Measurements from ENCODE around the gene AIPL1. TPM values are rescaled to one million over a fixed set of nuclear protein-coding genes. Genes with fewer than 3 reads are reported as not detected.

The AIPL1 gene
- total RNA-seq, 2 donors from 2014 or later = not detected

GRCh38 chr17:6464446-6465041 lies 29.6 kb upstream of the AIPL1 start:
- TF ChIP-seq POLR2A (IDR thresholded peaks at IDR 0.05) (no peak), CTCF (IDR thresholded peaks at IDR 0.05) (no peak)
- intact Hi-C loops (cut with DNase I) = no loop called here
- Histone ChIP-seq H3K27me3 (no peaks in the 10 kb centered on the region), H3K9me3 (no peaks in the 10 kb centered on the region), H3K4me3 (no peak overlapping the region), H3K27ac (no peak overlapping the region), H3K4me1 (no peaks in the 10 kb centered on the region), H3K36me3 (replicated peaks in 1 of 2; ENCODE audit: insufficient read depth in 1 of 2, low read depth in 2 of 2) (no peaks in the 10 kb centered on the region)
- WGBS, 2 donors = 89 to 90% methylated on average over 11 to 14 of the region's 14 CpGs
- no peak for DNase-seq
- ATAC-seq = no peak

GRCh38 chr17:6463616-6464445 lies 28.9 kb upstream of the AIPL1 start:
- no peaks in the 10 kb centered on the region for H3K27me3 ChIP-seq
- no peak overlapping the region for H3K27ac ChIP-seq
- no peaks in the 10 kb centered on the region for H3K9me3 ChIP-seq
- no peak overlapping the region for H3K4me3 ChIP-seq
- H3K36me3 ChIP-seq (replicated peaks in 1 of 2; ENCODE audit: insufficient read depth in 1 of 2, low read depth in 2 of 2) = no peaks in the 10 kb centered on the region
- no peak for ATAC-seq
- no peak for DNase-seq
- intact Hi-C loops (cut with DNase I) = no loop called here
- WGBS, 2 donors = 86 to 90% methylated on average over 15 to 23 of the region's 24 CpGs
- no peaks in the 10 kb centered on the region for H3K4me1 ChIP-seq
- no peak for TF ChIP-seq POLR2A (IDR thresholded peaks at IDR 0.05)
- TF ChIP-seq CTCF (IDR thresholded peaks at IDR 0.05) = no peak

- Histone ChIP-seq H3K36me3 (replicated peaks in 1 of 2; ENCODE audit: insufficient read depth in 1 of 2, low read depth in 2 of 2) (no peaks in the 10 kb centered on the region), H3K4me3 (no peak overlapping the region), H3K27ac (no peak overlapping the region), H3K4me1 (no peaks in the 10 kb centered on the region), H3K9me3 (no peaks in the 10 kb centered on the region), H3K27me3 (no peaks in the 10 kb centered on the region)
- 80 to 82% methylated on average over 1 to 2 of the region's 2 CpGs for WGBS, 2 donors
- DNase-seq (no peak), ATAC-seq (no peak)
- intact Hi-C loops (cut with DNase I) = no loop called here
- TF ChIP-seq CTCF (IDR thresholded peaks at IDR 0.05) = no peak
- no peak for TF ChIP-seq POLR2A (IDR thresholded peaks at IDR 0.05)
Measured at GRCh38 chr17:6462692-6463091, 27.8 kb upstream of the AIPL1 start.

DNA sequence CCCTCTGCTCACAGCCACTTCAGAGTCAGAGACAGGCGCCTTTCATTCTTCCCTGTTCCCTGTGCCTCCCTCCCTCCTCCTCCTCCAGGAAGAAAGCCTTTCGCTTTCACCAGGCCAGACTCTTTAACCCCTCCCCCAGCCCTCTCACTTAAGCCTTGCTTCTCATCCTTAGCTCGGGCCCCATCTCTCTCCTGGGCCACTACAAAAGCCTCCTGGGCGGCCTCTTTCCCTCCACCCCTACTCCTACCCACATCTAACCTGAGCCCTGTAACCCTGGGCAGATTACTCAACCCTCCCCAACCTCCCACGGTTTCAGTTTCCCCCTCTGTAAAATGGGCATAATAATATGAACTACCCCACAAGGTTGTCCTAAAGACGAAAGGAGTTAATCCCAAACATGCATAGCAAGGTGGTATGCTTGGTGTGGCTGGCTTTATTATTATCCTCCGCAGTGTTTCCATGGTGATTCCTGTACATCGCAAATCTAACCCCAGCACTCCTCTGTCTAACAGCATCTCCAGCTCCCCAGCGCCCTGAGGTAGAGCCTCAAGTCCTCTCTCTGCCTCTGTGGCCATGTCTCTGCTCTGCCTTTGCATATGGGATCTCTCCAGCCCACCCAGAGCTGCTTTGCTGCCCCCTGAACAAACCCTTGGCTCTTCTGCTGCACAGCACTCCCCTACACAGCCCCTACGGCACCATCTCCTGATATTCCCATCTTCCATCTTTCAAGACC lies 27.0 kb upstream of the AIPL1 start:
- WGBS, 2 donors = 74 to 80% methylated on average over 10 of the region's 10 CpGs
- Histone ChIP-seq H3K4me1 (no peaks in the 10 kb centered on the region), H3K27ac (no peak overlapping the region), H3K4me3 (no peak overlapping the region), H3K36me3 (replicated peaks in 1 of 2; ENCODE audit: insufficient read depth in 1 of 2, low read depth in 2 of 2) (no peaks in the 10 kb centered on the region), H3K27me3 (no peaks in the 10 kb centered on the region), H3K9me3 (no peaks in the 10 kb centered on the region)
- DNase-seq (no peak), ATAC-seq (no peak)
- no peak for TF ChIP-seq POLR2A (IDR thresholded peaks at IDR 0.05)
- TF ChIP-seq CTCF (IDR thresholded peaks at IDR 0.05) = no peak
- intact Hi-C loops (cut with DNase I) = no loop called here
